T-cell (primary cell): ENCODE results near the gene POLR1E. TPM values are rescaled to one million over a fixed set of nuclear protein-coding genes. Genes with fewer than 3 reads are reported as not detected.

ENCODE experiments used
- ATAC-seq, 4 experiments: fragments of 200-7000 bp in 3 of 4; fragments of 150-1000 bp in 1 of 4; cut with Tn5 transposase; replicated peaks in 1 of 4; 1 replicate in 3 of 4; 2 replicates in 1 of 4; pipeline ENCODE4 v1.10.0; 2021; ENCODE audit warnings: moderate library complexity in 3 of 4, mild to moderate bottlenecking in 2 of 4, moderate number of reproducible peaks in 1 of 4
- CTCF ChIA-PET, 2 donors: fragments of 300-600 bp; sonication (Branson Sonifier 250); formaldehyde crosslinking; loops; one replicate each; lab custom pipeline; 2022; ENCODE audit warnings: antibody characterized with exemption in 2 of 2; lab: Charles Lee
- POLR2A ChIA-PET, 2 donors: fragments of 300-600 bp; sonication (Branson Sonifier 250); formaldehyde crosslinking; loops; one replicate each; lab custom pipeline; 2022; ENCODE audit warnings: antibody characterized with exemption in 2 of 2; lab: Charles Lee
- DNase-seq, 35 experiments: peaks; one replicate each; pipeline versions ENCODE4 v3.0.0 to v3.0.0-alpha.2; 2013 to 2023
- H3K27ac ChIP-seq: one replicate; pipeline ENCODE4 v1.5.1; 2013; ENCODE audit warnings: low read length
- H3K27me3 ChIP-seq, 2 experiments: replicated peaks in 1 of 2; 1 replicate in 1 of 2; 2 replicates in 1 of 2; pipeline versions ENCODE4 v1.6.1 to v1.7.0; 2013; ENCODE audit warnings: low read length in 1 of 2, mixed read lengths in 1 of 2; ENCODE audit not compliant: control insufficient read depth in 2 of 2, insufficient read depth in 2 of 2; ENCODE audit errors: extremely low read depth in 1 of 2
- H3K36me3 ChIP-seq, 2 donors: 1 replicate in 1 of 2; 2 replicates in 1 of 2; pipeline versions ENCODE4 v1.6.1 to v1.7.0; 2013; ENCODE audit warnings: low read length in 1 of 2; ENCODE audit not compliant: control insufficient read depth in 2 of 2, insufficient read depth in 1 of 2; ENCODE audit errors: extremely low read depth in 1 of 2
- H3K4me1 ChIP-seq, 2 experiments: 1 replicate in 1 of 2; 2 replicates in 1 of 2; pipeline versions ENCODE4 v1.6.1 to v1.7.0; 2013; ENCODE audit warnings: low read length in 2 of 2, mixed read lengths in 1 of 2; ENCODE audit not compliant: insufficient read depth in 2 of 2, control insufficient read depth in 1 of 2; ENCODE audit errors: extremely low read depth in 1 of 2
- H3K4me3 ChIP-seq, 2 donors: 1 replicate in 1 of 2; 2 replicates in 1 of 2; pipeline versions ENCODE4 v1.5.1 to v1.7.0; 2013; ENCODE audit warnings: mild to moderate bottlenecking in 2 of 2, low read length in 1 of 2, moderate library complexity in 1 of 2; ENCODE audit not compliant: control insufficient read depth in 1 of 2; ENCODE audit errors: extremely low read depth in 1 of 2
- H3K9me3 ChIP-seq: 2 replicates; pipeline ENCODE4 v1.7.0; 2013
- H3K27ac Mint-ChIP-seq, 2 donors: one replicate each; pipeline ENCODE4 v1.8.0; 2020 to 2021; ENCODE audit warnings: mild to moderate bottlenecking in 2 of 2, mixed read lengths in 2 of 2
- H3K27me3 Mint-ChIP-seq, 2 donors: one replicate each; pipeline ENCODE4 v1.8.0; 2021 to 2022; ENCODE audit warnings: mixed read lengths in 2 of 2
- H3K36me3 Mint-ChIP-seq: one replicate; pipeline ENCODE4 v1.8.0; 2021; ENCODE audit warnings: mixed read lengths
- H3K4me1 Mint-ChIP-seq, 3 donors: one replicate each; pipeline ENCODE4 v1.8.0; 2020 to 2022; ENCODE audit warnings: mixed read lengths in 3 of 3, mild to moderate bottlenecking in 1 of 3
- H3K4me3 Mint-ChIP-seq, 3 donors: one replicate each; pipeline ENCODE4 v1.8.0; 2020 to 2022; ENCODE audit warnings: mild to moderate bottlenecking in 3 of 3, mixed read lengths in 3 of 3, moderate library complexity in 3 of 3
- H3K9me3 Mint-ChIP-seq, 3 donors: one replicate each; pipeline ENCODE4 v1.8.0; 2020 to 2022; ENCODE audit warnings: mixed read lengths in 3 of 3
- whole genome bisulfite sequencing: methylation state at CpG from one replicate; pipeline ENCODE4 v1.1.5; 2013; ENCODE audit warnings: missing lambda C conversion rate; ENCODE audit not compliant: insufficient coverage; 5-methylcytosine and 5-hydroxymethylcytosine counted together
- total RNA-seq, 35 experiments: library from RNA in 6 of 35; stranded (reverse) in 6 of 35; fragments of 120-200 nt in 1 of 35; gene quantifications; one replicate each; pipeline versions ENCODE4 v1.2.1 to v1.2.4 and lab custom pipeline; 2013 to 2026

POLR1E gene
- total RNA-seq, 5 donors from 2014 or later (not counting 1 experiment from before 2014, with no cell fraction given), result 31.5 to 37.4 (median 35.0) TPM

- Histone ChIP-seq H3K27ac (no peak overlapping the region), H3K27me3 (no peaks in the 10 kb centered on the region), H3K36me3 (no peaks in the 10 kb centered on the region), H3K4me1 (peaks cover 2% of the 10 kb centered on the region in 2 experiments), H3K9me3 (no peaks in the 10 kb centered on the region), H3K4me3 (no peak overlapping the region)
- POLR2A ChIA-PET, result interaction anchor here in 1 of 2 donors (0.9 kb wide), 1 partner anchor 8 kb away, joined by 7 read pairs; the partner anchor contains the start of gene ZBTB5
- Mint-ChIP-seq H3K4me1 (peaks cover 62 to 73% (median 67%) of the 10 kb centered on the region in 3 donors), H3K9me3 (no peaks in the 10 kb centered on the region), H3K27me3 (no peaks in the 10 kb centered on the region), H3K4me3 (no peak overlapping the region), H3K36me3 (peaks cover 5% of the 10 kb centered on the region), H3K27ac (no peak overlapping the region)
- DNase-seq (no peak), ATAC-seq (peak in 1 of 4 experiments; percentile 48)
- CTCF ChIA-PET, result no interaction called here
- no CpG with 5 or more reads among the region's 1 CpG for WGBS
Measured at GRCh38 chr9:37456817-37457216, 28.9 kb upstream of the POLR1E start.

GRCh38 chr9:37464006-37464405 lies 21.7 kb upstream of the POLR1E start:
- Histone ChIP-seq H3K9me3 (no peaks in the 10 kb centered on the region), H3K27me3 (peaks cover 0 to 3% of the 10 kb centered on the region in 2 experiments), H3K4me3 (peak overlapping the region in 1 of 2 donors; percentile 96), H3K27ac (peak overlapping the region; percentile 97), H3K4me1 (peaks cover 13 to 23% of the 10 kb centered on the region in 2 experiments), H3K36me3 (no peaks in the 10 kb centered on the region)
- no peak for ATAC-seq
- POLR2A ChIA-PET, result interaction anchor here in 1 of 2 donors (2.0 kb wide), 1 partner anchor 22 kb away, joined by 10 read pairs; the partner anchor contains the start of gene POLR1E
- no peaks in the 10 kb centered on the region for H3K9me3 Mint-ChIP-seq
- CTCF ChIA-PET, result no interaction called here
- peaks cover 8% of the 10 kb centered on the region for H3K36me3 Mint-ChIP-seq
- peak overlapping the region; percentile 63 to 93 for H3K27ac Mint-ChIP-seq
- peaks cover 35 to 42% (median 40%) of the 10 kb centered on the region in 3 donors for H3K4me1 Mint-ChIP-seq
- peak overlapping the region; percentile 91 to 96 (median 94) for H3K4me3 Mint-ChIP-seq
- H3K27me3 Mint-ChIP-seq, result no peaks in the 10 kb centered on the region
- WGBS, result 100% methylated on average over 1 of the region's 3 CpGs
- no peak for DNase-seq

- ATAC-seq (peak; percentile 48 to 58 (median 51)), DNase-seq (peak in 33 of 35 experiments; percentile 22 to 91 (median 84))
- Mint-ChIP-seq H3K27me3 (no peaks in the 10 kb centered on the region), H3K4me1 (peaks cover 35 to 42% (median 38%) of the 10 kb centered on the region in 3 donors), H3K36me3 (peaks cover 8% of the 10 kb centered on the region), H3K9me3 (no peaks in the 10 kb centered on the region), H3K27ac (peak overlapping the region; percentile 91 to 93), H3K4me3 (peak overlapping the region; percentile 91 to 96 (median 94))
- H3K27me3 ChIP-seq, result peaks cover 0 to 3% of the 10 kb centered on the region in 2 experiments
- ChIA-PET POLR2A (interaction anchor here (0.5 to 2.0 kb wide), 8 partner anchors 8 to 387 kb away, joined by 3 to 10 read pairs (median 3); partner anchors contain the start of gene POLR1E (in 1 of the 2)), CTCF (interaction anchor here in 1 of 2 donors (0.9 to 1.4 kb wide), 4 partner anchors 17 to 694 kb away, joined by 3 to 8 read pairs (median 3); partner anchors contain the start of gene POLR1E)
- peak overlapping the region; percentile 93 to 96 for H3K4me3 ChIP-seq
- H3K4me1 ChIP-seq, result peaks cover 13 to 23% of the 10 kb centered on the region in 2 experiments
- H3K36me3 ChIP-seq, result no peaks in the 10 kb centered on the region
- H3K27ac ChIP-seq, result peak overlapping the region; percentile 97
- H3K9me3 ChIP-seq, result no peaks in the 10 kb centered on the region
- WGBS, result under 1% methylated on average over 40 of the region's 47 CpGs
Measured at GRCh38 chr9:37464426-37465248, 21.1 kb upstream of the POLR1E start.

- ATAC-seq, result peak; percentile 81 to 87 (median 84)
- H3K27me3 ChIP-seq, result peaks cover 0 to 3% of the 10 kb centered on the region in 2 experiments
- POLR2A ChIA-PET, result interaction anchor here (0.5 to 2.0 kb wide), 12 partner anchors 9 to 388 kb away, joined by 3 to 10 read pairs (median 3); partner anchors contain the start of genes POLR1E (in 1 of the 2) and ZCCHC7 (in 1 of the 2)
- peak within 1 kb of the TSS; percentile 97 for H3K27ac ChIP-seq
- no peaks in the 10 kb centered on the region for H3K36me3 ChIP-seq
- peaks cover 13 to 21% of the 10 kb centered on the region in 2 experiments for H3K4me1 ChIP-seq
- Mint-ChIP-seq H3K36me3 (peaks cover 8% of the 10 kb centered on the region), H3K27me3 (no peaks in the 10 kb centered on the region), H3K9me3 (no peaks in the 10 kb centered on the region), H3K4me3 (peak within 1 kb of the TSS; percentile 91 to 96 (median 94)), H3K4me1 (peaks cover 35 to 42% (median 38%) of the 10 kb centered on the region in 3 donors), H3K27ac (peak within 1 kb of the TSS; percentile 91 to 93)
- peak; percentile 93 to 99 (median 99) for DNase-seq
- no peaks in the 10 kb centered on the region for H3K9me3 ChIP-seq
- under 1% methylated on average over 30 of the region's 52 CpGs for WGBS
- peak within 1 kb of the TSS; percentile 93 to 96 for H3K4me3 ChIP-seq
- CTCF ChIA-PET, result interaction anchor here (0.6 to 1.4 kb wide), 7 partner anchors 16 to 695 kb away, joined by 3 to 8 read pairs (median 3); partner anchors contain the start of genes POLR1E (in 1 of the 2) and TOMM5 (in 1 of the 2)
Measured at GRCh38 chr9:37465249-37466036, 20.3 kb upstream of the POLR1E start, which contains the start of gene ZBTB5. TSS of gene ZBTB5 (minus strand) at chr9:37465450. CDS start at chr9:37442551, 22,899 bp downstream.

GRCh38 chr9:37466037-37466709 lies 19.6 kb upstream of the POLR1E start:
- Mint-ChIP-seq H3K4me1 (peaks cover 32 to 43% (median 36%) of the 10 kb centered on the region in 3 donors), H3K27ac (peak overlapping the region; percentile 91 to 93), H3K27me3 (no peaks in the 10 kb centered on the region), H3K4me3 (peak overlapping the region; percentile 91 to 96 (median 94)), H3K36me3 (peaks cover 8% of the 10 kb centered on the region), H3K9me3 (no peaks in the 10 kb centered on the region)
- no peaks in the 10 kb centered on the region for H3K9me3 ChIP-seq
- DNase-seq (peak in 9 of 35 experiments; percentile 4 to 44 (median 12)), ATAC-seq (no peak)
- no peaks in the 10 kb centered on the region for H3K36me3 ChIP-seq
- ChIA-PET CTCF (interaction anchor here (0.6 to 1.4 kb wide), 6 partner anchors 15 to 126 kb away, joined by 3 to 8 read pairs (median 3); partner anchors contain the start of genes POLR1E (in 1 of the 2) and TOMM5 (in 1 of the 2)), POLR2A (interaction anchor here (0.5 to 2.0 kb wide), 8 partner anchors 20 to 346 kb away, joined by 3 to 10 read pairs (median 3); partner anchors contain the start of genes POLR1E (in 1 of the 2) and ZCCHC7 (in 1 of the 2))
- H3K4me3 ChIP-seq, result peak overlapping the region; percentile 93 to 96
- peaks cover 13 to 21% of the 10 kb centered on the region in 2 experiments for H3K4me1 ChIP-seq
- H3K27ac ChIP-seq, result peak overlapping the region; percentile 97
- WGBS, result 0% methylated on average over 41 of the region's 47 CpGs
- peaks cover 0 to 3% of the 10 kb centered on the region in 2 experiments for H3K27me3 ChIP-seq
